HEK293 (cell line): ENCODE data around the gene ARFIP2.
A peak's percentile ranks its signal among the peaks of the same experiment; 100 is the strongest.

Source experiments
- CTCF ChIA-PET: fragments of 350-600 bp; formaldehyde crosslinking; extraction: SDS; loops from one replicate; lab custom pipeline; 2021; ENCODE audit warnings: antibody characterized with exemption; lab: Yijun Ruan, JAX
- POLR2A ChIA-PET: fragments of 300-600 bp; formaldehyde crosslinking; extraction: SDS; loops from one replicate; lab custom pipeline; 2020; ENCODE audit warnings: antibody characterized with exemption, inconsistent platforms; lab: Yijun Ruan, JAX
- H3K27ac ChIP-seq: fragments of 200-500 bp; sonication (Bioruptor generic); 2 replicates; pipeline ENCODE4 v1.5.1; 2014; ENCODE audit warnings: low read depth, low read length, control low read depth, inconsistent platforms; ENCODE audit errors: extremely low read depth
- H3K36me3 ChIP-seq, 2 experiments: fragments of 200-500 bp in 1 of 2; sonication (Bioruptor generic) in 1 of 2; 1 replicate in 1 of 2; 2 replicates in 1 of 2; pipeline ENCODE4 v1.5.1; 2014 to 2017; ENCODE audit warnings: inconsistent platforms in 2 of 2, low read length in 2 of 2; ENCODE audit not compliant: control insufficient read depth in 2 of 2, insufficient read depth in 1 of 2
- H3K4me1 ChIP-seq: fragments of 200-500 bp; sonication (Bioruptor generic); 2 replicates; pipeline ENCODE4 v1.5.1; 2014; ENCODE audit warnings: mild to moderate bottlenecking, low read length, inconsistent platforms; ENCODE audit not compliant: control insufficient read depth, insufficient read depth
- H3K4me3 ChIP-seq: 2 replicates; pipeline ENCODE4 v1.5.1; 2011; ENCODE audit warnings: low read depth, mild to moderate bottlenecking, control low read depth, low read length, moderate library complexity
- H3K9me3 ChIP-seq: fragments of 200-500 bp; sonication (Bioruptor generic); 2 replicates; pipeline ENCODE4 v1.5.1; 2014; ENCODE audit warnings: low read depth, low read length, inconsistent platforms; ENCODE audit not compliant: control insufficient read depth, insufficient read depth
- EGR2 ChIP-seq: fragments of 450-650 bp; formaldehyde crosslinking; IDR thresholded peaks from 2 replicates; pipeline ENCODE4 v1.5.1; 2016; ENCODE audit warnings: low read depth, missing biosample characterization, missing genetic modification characterization
- GLIS2 ChIP-seq: fragments of 450-650 bp; formaldehyde crosslinking; IDR thresholded peaks from 2 replicates; pipeline ENCODE4 v1.5.1; 2016; ENCODE audit warnings: missing biosample characterization, missing genetic modification characterization
- SP7 ChIP-seq: fragments of 450-650 bp; formaldehyde crosslinking; IDR thresholded peaks from 2 replicates; pipeline ENCODE4 v1.5.1; 2016; ENCODE audit warnings: missing biosample characterization, missing genetic modification characterization
- YY1 ChIP-seq: fragments of 450-650 bp; formaldehyde crosslinking; IDR thresholded peaks from 2 replicates; pipeline ENCODE4 v1.5.1; 2018; ENCODE audit warnings: missing biosample characterization, missing genetic modification characterization
- ZBTB11 ChIP-seq: fragments of 450-650 bp; formaldehyde crosslinking; conservative IDR thresholded peaks from 2 replicates; pipeline ENCODE4 v1.5.1; 2016; ENCODE audit warnings: low read depth, missing biosample characterization, missing genetic modification characterization
- ZIC2 ChIP-seq: fragments of 450-650 bp; formaldehyde crosslinking; IDR thresholded peaks from 2 replicates; pipeline ENCODE4 v1.5.1; 2016; ENCODE audit warnings: missing biosample characterization, missing genetic modification characterization
- ZNF19 ChIP-seq: fragments of 450-650 bp; formaldehyde crosslinking; IDR thresholded peaks from 2 replicates; pipeline ENCODE4; 2016; ENCODE audit warnings: missing biosample characterization, missing genetic modification characterization, low read depth
- ZNF26 ChIP-seq: fragments of 450-650 bp; formaldehyde crosslinking; IDR thresholded peaks from 2 replicates; pipeline ENCODE4 v1.5.1; 2016; ENCODE audit warnings: missing biosample characterization, missing genetic modification characterization
- ZNF341 ChIP-seq: fragments of 450-650 bp; formaldehyde crosslinking; IDR thresholded peaks from 2 replicates; pipeline ENCODE4; 2016; ENCODE audit warnings: low read depth, missing biosample characterization, missing genetic modification characterization
- ZNF501 ChIP-seq: fragments of 450-650 bp; formaldehyde crosslinking; IDR thresholded peaks from 2 replicates; pipeline ENCODE4 v1.5.1; 2016; ENCODE audit warnings: missing biosample characterization, missing genetic modification characterization
- ZNF548 ChIP-seq: fragments of 450-650 bp; formaldehyde crosslinking; IDR thresholded peaks from 2 replicates; pipeline ENCODE4 v1.5.1; 2016; ENCODE audit warnings: missing biosample characterization, missing genetic modification characterization
- ZNF596 ChIP-seq: fragments of 450-650 bp; IDR thresholded peaks from 2 replicates; pipeline ENCODE4 v1.5.0; 2018; ENCODE audit warnings: missing biosample characterization, mild to moderate bottlenecking, missing genetic modification characterization, moderate library complexity
- ZNF600 ChIP-seq: fragments of 450-650 bp; formaldehyde crosslinking; IDR thresholded peaks from 2 replicates; pipeline ENCODE4 v1.5.1; 2016; ENCODE audit warnings: missing biosample characterization, missing genetic modification characterization
- ZNF792 ChIP-seq: fragments of 450-650 bp; formaldehyde crosslinking; IDR thresholded peaks from 2 replicates; pipeline ENCODE4 v1.5.1; 2016; ENCODE audit warnings: missing biosample characterization, missing genetic modification characterization
- ZNF830 ChIP-seq: fragments of 450-650 bp; IDR thresholded peaks from 2 replicates; pipeline ENCODE4 v1.5.0; 2018; ENCODE audit warnings: missing biosample characterization, missing genetic modification characterization, low read depth, mild to moderate bottlenecking, moderate library complexity
- ZSCAN16 ChIP-seq: fragments of 450-650 bp; formaldehyde crosslinking; IDR thresholded peaks from 2 replicates; pipeline ENCODE4 v1.5.1; 2016; ENCODE audit warnings: missing biosample characterization, missing genetic modification characterization
- ZXDB ChIP-seq: fragments of 450-650 bp; formaldehyde crosslinking; IDR thresholded peaks from 2 replicates; pipeline ENCODE4 v1.5.1; 2016; ENCODE audit warnings: missing biosample characterization, missing genetic modification characterization
- TF ChIP-seq, protein P1 (sequence below): fragments of 450-650 bp; formaldehyde crosslinking; optimal IDR thresholded peaks from 2 replicates; pipeline ENCODE3; 2016; ENCODE audit warnings: missing biosample characterization, mild to moderate bottlenecking, missing genetic modification characterization
- TF ChIP-seq, protein P2 (sequence below): fragments of 450-650 bp; formaldehyde crosslinking; IDR thresholded peaks from 2 replicates; pipeline ENCODE4 v1.5.1; 2017; ENCODE audit warnings: missing biosample characterization, missing genetic modification characterization
- TF ChIP-seq, protein P3 (sequence below): fragments of 450-650 bp; formaldehyde crosslinking; IDR thresholded peaks from 2 replicates; pipeline ENCODE4 v1.5.1; 2016; ENCODE audit warnings: missing biosample characterization, missing genetic modification characterization
- TF ChIP-seq, protein P4 (sequence below): fragments of 450-650 bp; formaldehyde crosslinking; IDR thresholded peaks from 2 replicates; pipeline ENCODE4 v1.5.1; 2016; ENCODE audit warnings: missing biosample characterization, missing genetic modification characterization

ARFIP2 gene

GRCh38 chr11:6474413-6474792, 6.7 kb downstream of the ARFIP2 start:
- POLR2A ChIA-PET: interaction anchor here (0.7 to 2.3 kb wide), 3 partner anchors 11 to 29 kb away, joined by 3 to 9 read pairs (median 4); no protein-coding TSS in a partner anchor
- peak overlapping the region; percentile 51 for H3K4me3 ChIP-seq
- peaks cover 0 to 34% of the 10 kb centered on the region in 2 experiments; a peak in 1 of 3 replicates for H3K36me3 ChIP-seq
- peak overlapping the region; percentile 50; the same call in 1 of the 2 replicates for H3K27ac ChIP-seq
- no peaks in the 10 kb centered on the region for H3K9me3 ChIP-seq
- H3K4me1 ChIP-seq: no peaks in the 10 kb centered on the region
- CTCF ChIA-PET: interaction anchor here (0.6 to 6.3 kb wide), 5 partner anchors 8 to 96 kb away, joined by 4 to 27 read pairs (median 5); no protein-coding TSS in a partner anchor
- TF ChIP-seq ZSCAN16 (tag by site-specific recombination) (no peak), ZBTB11 (tag by site-specific recombination) (0 out of 2 replicates have a peak, but pooled peaks have one; percentile 3), ZNF792 (no peak), ZNF19 (tag by site-specific recombination) (no peak)

DNA sequence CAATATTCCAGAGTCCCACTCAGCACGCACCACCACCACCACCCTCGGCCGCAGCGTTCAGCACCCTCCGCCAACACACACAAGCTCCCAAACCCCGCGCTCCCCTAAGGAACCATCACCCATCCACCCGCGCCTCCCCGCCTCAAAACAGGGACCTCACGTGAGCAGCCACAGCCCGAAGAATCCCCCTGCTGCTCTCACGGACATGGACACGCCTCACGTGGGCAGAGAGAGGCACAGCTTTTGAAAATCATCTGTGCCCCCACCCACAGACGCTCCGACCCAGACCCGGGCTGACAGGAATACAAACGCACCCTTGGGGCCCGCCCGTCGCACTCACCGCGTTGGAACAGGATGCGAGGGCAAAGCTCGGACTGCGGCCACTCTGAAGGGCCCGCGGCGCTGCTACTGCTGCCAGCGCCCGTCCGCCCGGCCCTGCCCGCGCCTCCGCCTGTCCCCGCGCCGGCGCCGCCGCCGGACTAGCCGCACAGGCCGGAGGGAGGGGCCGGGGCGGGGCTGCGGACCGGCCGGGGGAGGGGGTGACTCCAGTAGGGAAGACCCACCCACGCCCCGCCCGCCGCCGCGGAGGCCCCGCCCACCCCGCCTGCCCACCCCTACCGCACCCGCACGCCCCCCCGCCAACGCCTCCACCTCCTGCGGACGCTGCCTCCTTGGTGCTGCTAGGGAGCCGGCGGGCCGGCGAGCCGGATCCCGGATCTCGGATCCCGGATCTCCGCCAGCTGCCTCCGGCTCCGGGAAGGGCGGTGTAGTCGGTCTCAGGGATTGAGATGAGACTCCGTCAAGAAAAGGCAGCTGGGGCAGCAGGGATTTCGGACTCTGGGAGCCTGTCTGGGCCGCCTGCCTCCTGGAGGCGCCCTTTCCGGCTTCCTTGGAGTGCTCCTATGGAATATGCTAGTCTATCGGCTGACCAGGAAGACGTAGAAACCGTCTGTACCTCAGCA, 7.4 kb downstream of the ARFIP2 start, which contains the start of gene TRIM3:
TRIM3 (minus strand) TSS at position 491 of the 962 bp plus-strand sequence. CDS start 8,246 bp downstream, outside the sequence.
- Histone ChIP-seq H3K27ac (peak within 1 kb of the TSS; percentile 50; the same call in 1 of the 2 replicates), H3K4me1 (no peaks in the 10 kb centered on the region), H3K4me3 (peak within 1 kb of the TSS; percentile 74), H3K36me3 (peaks cover 0 to 27% of the 10 kb centered on the region in 2 experiments; a peak in 1 of 3 replicates), H3K9me3 (no peaks in the 10 kb centered on the region)
- POLR2A ChIA-PET: interaction anchor here (0.7 to 2.3 kb wide), 6 partner anchors 8 to 94 kb away, joined by 3 to 9 read pairs (median 6); partner anchors contain the start of genes APBB1, ARFIP2, SMPD1 and TIMM10B
- CTCF ChIA-PET: interaction anchor here (0.6 to 6.3 kb wide), 5 partner anchors 9 to 95 kb away, joined by 4 to 27 read pairs (median 5); no protein-coding TSS in a partner anchor
- TF ChIP-seq YY1 (tag by site-specific recombination) (no peak), ZXDB (tag by site-specific recombination) (no peak), ZNF830 (tag by site-specific recombination) (no peak), GLIS2 (tag by site-specific recombination) (peak; percentile 80), ZNF341 (no peak), ZNF596 (no peak), ZNF792 (no peak), ZIC2 (tag by site-specific recombination) (no peak), SP7 (tag by site-specific recombination) (no peak), EGR2 (peak; percentile 87), ZNF501 (tag by site-specific recombination) (no peak), ZNF600 (tag by site-specific recombination) (peak; percentile 82), ZNF26 (no peak), ZNF548 (tag by site-specific recombination) (no peak)
- TF ChIP-seq, protein P1, sequence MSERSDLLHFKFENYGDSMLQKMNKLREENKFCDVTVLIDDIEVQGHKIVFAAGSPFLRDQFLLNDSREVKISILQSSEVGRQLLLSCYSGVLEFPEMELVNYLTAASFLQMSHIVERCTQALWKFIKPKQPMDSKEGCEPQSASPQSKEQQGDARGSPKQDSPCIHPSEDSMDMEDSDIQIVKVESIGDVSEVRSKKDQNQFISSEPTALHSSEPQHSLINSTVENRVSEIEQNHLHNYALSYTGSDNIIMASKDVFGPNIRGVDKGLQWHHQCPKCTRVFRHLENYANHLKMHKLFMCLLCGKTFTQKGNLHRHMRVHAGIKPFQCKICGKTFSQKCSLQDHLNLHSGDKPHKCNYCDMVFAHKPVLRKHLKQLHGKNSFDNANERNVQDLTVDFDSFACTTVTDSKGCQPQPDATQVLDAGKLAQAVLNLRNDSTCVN (tag by site-specific recombination): peak; percentile 47
- TF ChIP-seq, protein P2, sequence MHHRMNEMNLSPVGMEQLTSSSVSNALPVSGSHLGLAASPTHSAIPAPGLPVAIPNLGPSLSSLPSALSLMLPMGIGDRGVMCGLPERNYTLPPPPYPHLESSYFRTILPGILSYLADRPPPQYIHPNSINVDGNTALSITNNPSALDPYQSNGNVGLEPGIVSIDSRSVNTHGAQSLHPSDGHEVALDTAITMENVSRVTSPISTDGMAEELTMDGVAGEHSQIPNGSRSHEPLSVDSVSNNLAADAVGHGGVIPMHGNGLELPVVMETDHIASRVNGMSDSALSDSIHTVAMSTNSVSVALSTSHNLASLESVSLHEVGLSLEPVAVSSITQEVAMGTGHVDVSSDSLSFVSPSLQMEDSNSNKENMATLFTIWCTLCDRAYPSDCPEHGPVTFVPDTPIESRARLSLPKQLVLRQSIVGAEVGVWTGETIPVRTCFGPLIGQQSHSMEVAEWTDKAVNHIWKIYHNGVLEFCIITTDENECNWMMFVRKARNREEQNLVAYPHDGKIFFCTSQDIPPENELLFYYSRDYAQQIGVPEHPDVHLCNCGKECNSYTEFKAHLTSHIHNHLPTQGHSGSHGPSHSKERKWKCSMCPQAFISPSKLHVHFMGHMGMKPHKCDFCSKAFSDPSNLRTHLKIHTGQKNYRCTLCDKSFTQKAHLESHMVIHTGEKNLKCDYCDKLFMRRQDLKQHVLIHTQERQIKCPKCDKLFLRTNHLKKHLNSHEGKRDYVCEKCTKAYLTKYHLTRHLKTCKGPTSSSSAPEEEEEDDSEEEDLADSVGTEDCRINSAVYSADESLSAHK: peak; percentile 37; the same call in 1 of the 2 replicates
- TF ChIP-seq, protein P3, sequence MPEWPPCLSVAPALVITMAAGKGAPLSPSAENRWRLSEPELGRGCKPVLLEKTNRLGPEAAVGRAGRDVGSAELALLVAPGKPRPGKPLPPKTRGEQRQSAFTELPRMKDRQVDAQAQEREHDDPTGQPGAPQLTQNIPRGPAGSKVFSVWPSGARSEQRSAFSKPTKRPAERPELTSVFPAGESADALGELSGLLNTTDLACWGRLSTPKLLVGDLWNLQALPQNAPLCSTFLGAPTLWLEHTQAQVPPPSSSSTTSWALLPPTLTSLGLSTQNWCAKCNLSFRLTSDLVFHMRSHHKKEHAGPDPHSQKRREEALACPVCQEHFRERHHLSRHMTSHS (tag by site-specific recombination): no peak
- TF ChIP-seq, protein P4, sequence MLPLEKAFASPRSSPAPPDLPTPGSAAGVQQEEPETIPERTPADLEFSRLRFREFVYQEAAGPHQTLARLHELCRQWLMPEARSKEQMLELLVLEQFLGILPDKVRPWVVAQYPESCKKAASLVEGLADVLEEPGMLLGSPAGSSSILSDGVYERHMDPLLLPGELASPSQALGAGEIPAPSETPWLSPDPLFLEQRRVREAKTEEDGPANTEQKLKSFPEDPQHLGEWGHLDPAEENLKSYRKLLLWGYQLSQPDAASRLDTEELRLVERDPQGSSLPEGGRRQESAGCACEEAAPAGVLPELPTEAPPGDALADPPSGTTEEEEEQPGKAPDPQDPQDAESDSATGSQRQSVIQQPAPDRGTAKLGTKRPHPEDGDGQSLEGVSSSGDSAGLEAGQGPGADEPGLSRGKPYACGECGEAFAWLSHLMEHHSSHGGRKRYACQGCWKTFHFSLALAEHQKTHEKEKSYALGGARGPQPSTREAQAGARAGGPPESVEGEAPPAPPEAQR: no peak
